Measurements from ENCODE around the gene EEF1AKMT1.

- TF ChIP-seq CTCF (conservative IDR thresholded peaks at IDR 0.05) = no peak
- no peak for TF ChIP-seq ZFX (IDR thresholded peaks at IDR 0.05)
Observed at GRCh38 chr13:20717581-20718542, 55.9 kb downstream of the EEF1AKMT1 start.
